Naive thymus-derived CD4-positive, alpha-beta T cell (primary cell): Measurements from ENCODE around the gene SLC7A10. TPM values are rescaled to one million over a fixed set of nuclear protein-coding genes. Genes with fewer than 3 reads are reported as not detected.

Experiments
- ATAC-seq: fragments of 150-1000 bp; cut with Tn5 transposase; 2 replicates; pipeline ENCODE4 v1.10.0; 2021; ENCODE audit warnings: mild to moderate bottlenecking, moderate library complexity
- CTCF ChIA-PET: fragments of 350-600 bp; sonication (Branson Sonifier 250); formaldehyde crosslinking; loops from one replicate; lab custom pipeline; 2021; ENCODE audit warnings: antibody characterized with exemption; lab: Charles Lee
- POLR2A ChIA-PET: fragments of 350-600 bp; sonication (Branson Sonifier 250); formaldehyde crosslinking; loops from one replicate; lab custom pipeline; 2021; ENCODE audit warnings: antibody characterized with exemption, inconsistent platforms; lab: Charles Lee
- DNase-seq, 9 donors: peaks; one replicate each; pipeline versions ENCODE4 v3.0.0 to v3.0.0-alpha.2; 2020 to 2022; ENCODE audit warnings: mixed read lengths in 1 of 9
- H3K27ac ChIP-seq: one replicate; pipeline ENCODE4 v1.7.0; 2013; ENCODE audit warnings: mild to moderate bottlenecking, low read depth, low read length, moderate library complexity
- H3K27me3 ChIP-seq, 2 donors: one replicate each; pipeline ENCODE4 v1.7.0; 2013; ENCODE audit warnings: low read length in 2 of 2, mild to moderate bottlenecking in 2 of 2, moderate library complexity in 2 of 2; ENCODE audit not compliant: control insufficient read depth in 2 of 2, insufficient read depth in 2 of 2
- H3K36me3 ChIP-seq, 3 experiments: 1 replicate in 2 of 3; 2 replicates in 1 of 3; pipeline ENCODE4 v1.7.0; 2013; ENCODE audit warnings: low read length in 3 of 3, mild to moderate bottlenecking in 3 of 3, moderate library complexity in 1 of 3; ENCODE audit not compliant: insufficient read depth in 3 of 3, control insufficient read depth in 2 of 3
- H3K4me1 ChIP-seq, 2 donors: one replicate each; pipeline ENCODE4 v1.7.0; 2013; ENCODE audit warnings: low read length in 2 of 2, mild to moderate bottlenecking in 2 of 2, moderate library complexity in 1 of 2; ENCODE audit not compliant: control insufficient read depth in 2 of 2, insufficient read depth in 2 of 2
- H3K4me3 ChIP-seq: 2 replicates; pipeline ENCODE4 v1.7.0; 2013; ENCODE audit warnings: mild to moderate bottlenecking, low read length
- H3K9me3 ChIP-seq, 3 experiments: 1 replicate in 2 of 3; 2 replicates in 1 of 3; pipeline ENCODE4 v1.7.0; 2013; ENCODE audit warnings: low read length in 3 of 3; ENCODE audit not compliant: control insufficient read depth in 2 of 3
- H3K27ac Mint-ChIP-seq, 9 donors: one replicate each; pipeline ENCODE4 v1.8.0; 2020 to 2022; ENCODE audit warnings: mixed read lengths in 9 of 9, mild to moderate bottlenecking in 8 of 9, moderate library complexity in 5 of 9, inconsistent platforms in 2 of 9
- H3K27me3 Mint-ChIP-seq, 5 donors: one replicate each; pipeline ENCODE4 v1.8.0; 2021 to 2022; ENCODE audit warnings: mixed read lengths in 5 of 5, mild to moderate bottlenecking in 1 of 5
- H3K36me3 Mint-ChIP-seq, 5 donors: one replicate each; pipeline ENCODE4 v1.8.0; 2020 to 2022; ENCODE audit warnings: mixed read lengths in 5 of 5, mild to moderate bottlenecking in 3 of 5, inconsistent platforms in 1 of 5
- H3K4me1 Mint-ChIP-seq, 7 donors: one replicate each; pipeline ENCODE4 v1.8.0; 2020 to 2022; ENCODE audit warnings: mixed read lengths in 7 of 7, mild to moderate bottlenecking in 3 of 7, inconsistent platforms in 1 of 7
- H3K4me3 Mint-ChIP-seq, 10 donors: one replicate each; pipeline ENCODE4 v1.8.0; 2020 to 2022; ENCODE audit warnings: mild to moderate bottlenecking in 10 of 10, mixed read lengths in 10 of 10, moderate library complexity in 6 of 10, inconsistent platforms in 2 of 10
- H3K9me3 Mint-ChIP-seq, 11 donors: one replicate each; pipeline ENCODE4 v1.8.0; 2020 to 2022; ENCODE audit warnings: mixed read lengths in 11 of 11, mild to moderate bottlenecking in 4 of 11, inconsistent platforms in 1 of 11, moderate library complexity in 1 of 11
- intact Hi-C, 2 donors: fragments of 100-400 bp; cut with micrococcal nuclease; formaldehyde crosslinking; loops; one replicate each; pipeline ENCODE4 v1.15.1; 2023
- polyA plus RNA-seq, 2 donors: library from polyadenylated mRNA; unstranded; fragments of 300-500 nt; fragmentation: Illumina TruSeq; gene quantifications; one replicate each; pipeline ENCODE4 v1.2.3, GENCODE V29; 2021
- total RNA-seq, 6 experiments: library from RNA in 5 of 6; stranded (reverse) in 5 of 6; gene quantifications; 1 replicate in 5 of 6; 2 replicates in 1 of 6; pipeline ENCODE4 v1.2.3 and lab custom pipeline; 2021 to 2026

SLC7A10 gene
- total and polyA plus RNA-seq, 7 experiments from 2014 or later: not detected

DNA sequence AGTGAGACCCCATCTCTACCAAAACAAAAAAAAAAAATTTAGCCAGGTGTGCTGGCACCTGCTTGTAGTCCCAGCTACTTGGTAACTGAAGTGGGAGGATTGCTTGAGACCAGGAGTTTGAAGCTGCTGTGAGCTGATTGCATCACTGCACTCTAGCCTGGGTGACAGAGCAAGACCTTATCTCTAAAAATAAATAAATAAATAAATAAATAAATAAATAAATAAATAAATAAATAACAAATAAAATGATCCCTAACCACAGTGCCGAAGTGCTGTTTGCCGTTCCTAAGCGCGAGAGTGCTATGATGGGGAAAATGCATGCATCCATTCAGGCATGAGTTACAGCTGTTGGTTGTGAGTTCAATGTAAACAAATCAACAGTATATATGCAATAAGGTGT lies 66.5 kb downstream of the SLC7A10 start:
- Histone ChIP-seq H3K4me3 (no peak overlapping the region), H3K9me3 (no peaks in the 10 kb centered on the region), H3K36me3 (no peaks in the 10 kb centered on the region), H3K4me1 (peaks cover 26% of the 10 kb centered on the region in 2 donors), H3K27ac (no peak overlapping the region), H3K27me3 (no peaks in the 10 kb centered on the region)
- intact Hi-C loops: no loop called here
- ATAC-seq (no peak), DNase-seq (no peak)
- Mint-ChIP-seq H3K27me3 (peaks cover 0 to 3% (median 0%) of the 10 kb centered on the region in 5 donors), H3K4me1 (peaks cover 29 to 44% (median 38%) of the 10 kb centered on the region in 7 donors), H3K36me3 (peaks cover 0 to 4% (median 2%) of the 10 kb centered on the region in 5 donors), H3K9me3 (peaks cover 0 to 2% (median 0%) of the 10 kb centered on the region in 11 donors), H3K27ac (peak overlapping the region in 3 of 9 donors; percentile 50 to 77 (median 66)), H3K4me3 (no peak overlapping the region)
- CTCF ChIA-PET: interaction anchor here (3.5 kb wide), 1 partner anchor 14 kb away, joined by 13 read pairs; no protein-coding TSS in a partner anchor
- POLR2A ChIA-PET: interaction anchor here (5.4 kb wide), 1 partner anchor 18 kb away, joined by 75 read pairs; no protein-coding TSS in a partner anchor

Other genes with a start within 250 kb of the SLC7A10 start
- under 1 TPM in 3 of 5 experiments, not detected in 2; 0.16 to 0.58 (median 0.34) TPM for gene RHPN2, start 161.0 kb downstream of the SLC7A10 start, total RNA-seq
- 1 to 10 TPM in 1 of 2 donors, under 1 TPM in 1; 0.21 to 2.6 TPM for gene RHPN2, start 161.0 kb downstream of the SLC7A10 start, polyA plus RNA-seq
- 10 to 100 TPM; 11.2 to 20.0 (median 14.4) TPM for gene GPATCH1, start 144.7 kb downstream of the SLC7A10 start, total RNA-seq
- gene GPATCH1, start 144.7 kb downstream of the SLC7A10 start, polyA plus RNA-seq: 10 to 100 TPM in 1 of 2 donors, 1 to 10 TPM in 1; 4.6 to 10.6 TPM
- under 1 TPM in 2 of 5 experiments, not detected in 3; 0.51 to 0.62 TPM for gene WDR88, start 93.7 kb downstream of the SLC7A10 start, total RNA-seq
- under 1 TPM; 0.15 to 0.24 TPM for gene WDR88, start 93.7 kb downstream of the SLC7A10 start, polyA plus RNA-seq
- gene LRP3, start 31.5 kb downstream of the SLC7A10 start, total RNA-seq: 1 to 10 TPM in 1 of 5 experiments, under 1 TPM in 3, not detected in 1; 0.34 to 2.6 (median 0.40) TPM
- not detected for gene LRP3, start 31.5 kb downstream of the SLC7A10 start, polyA plus RNA-seq
- gene CEBPA, start 76.7 kb upstream of the SLC7A10 start, total RNA-seq: 10 to 100 TPM in 1 of 5 experiments, 1 to 10 TPM in 3, under 1 TPM in 1; 0.22 to 26.2 (median 1.9) TPM
- gene CEBPA, start 76.7 kb upstream of the SLC7A10 start, polyA plus RNA-seq: not detected
- gene CEBPG, start 147.9 kb upstream of the SLC7A10 start, total RNA-seq: 10 to 100 TPM; 17.1 to 22.4 (median 21.1) TPM
- gene CEBPG, start 147.9 kb upstream of the SLC7A10 start, polyA plus RNA-seq: 1 to 10 TPM; 7.8 to 7.9 TPM